Astrocyte (in vitro differentiated cells and primary cell): ENCODE measurements around the gene MMD.

Source experiments
- CTCF ChIP-seq: IDR thresholded peaks from 2 replicates; pipeline ENCODE4 v1.5.1; 2011; ENCODE audit warnings: low read depth, mild to moderate bottlenecking, inconsistent platforms, low read length, moderate library complexity; ENCODE audit not compliant: insufficient read depth
- EZH2 ChIP-seq: IDR thresholded peaks from 2 replicates; pipeline ENCODE4 v1.6.1; 2012; ENCODE audit warnings: mild to moderate bottlenecking, low read length, inconsistent platforms; ENCODE audit not compliant: insufficient read depth

DNA sequence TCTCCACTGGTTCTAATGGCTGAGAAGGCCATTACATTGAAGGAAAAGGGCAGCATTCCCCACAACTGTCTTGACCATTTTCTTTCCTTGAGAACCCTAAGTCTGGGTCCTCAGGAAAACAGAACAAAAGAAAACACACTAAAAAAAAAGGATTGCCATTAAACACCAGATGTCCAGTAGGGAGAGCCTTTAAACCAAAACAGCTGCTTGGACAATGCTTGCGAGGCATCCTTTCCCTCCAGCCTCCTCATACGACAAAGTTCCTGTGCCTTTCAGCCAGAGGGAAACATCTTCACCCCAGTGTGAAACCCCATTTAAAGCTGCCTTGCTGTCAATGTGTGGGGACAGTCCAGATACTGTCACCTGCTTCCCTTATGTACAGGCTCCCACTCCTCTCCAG lies 74.3 kb downstream of the MMD start:
- TF ChIP-seq CTCF (no peak), EZH2 (no peak)
